ENCODE results near the gene RPL28.
A peak's percentile ranks its signal among the peaks of the same experiment; 100 is the strongest.

The RPL28 gene

GRCh38 chr19:55385724-55386492, at the start of gene RPL28:
Gene RPL28 (plus strand): TSS chr19:55385932. CDS start chr19:55386358, 426 bp downstream.
- TF ChIP-seq MYC (IDR thresholded peaks at IDR 0.05; ENCODE audit: low read depth, low read length) (peak; percentile 68; the same call in 1 of the 2 replicates), POLR2A (IDR thresholded peaks at IDR 0.05; ENCODE audit: extremely low read depth, insufficient read length) (peak; percentile 97), CTCF (IDR thresholded peaks at IDR 0.05; ENCODE audit: low read depth, low read length) (no peak), MAX (IDR thresholded peaks at IDR 0.05; ENCODE audit: low read depth, low read length) (peak; percentile 38; the same call in 1 of the 2 replicates)
- DNase-seq (ENCODE audit: low read depth) = peak; percentile 95

GRCh38 chr19:55336101-55336500, 49.6 kb upstream of the RPL28 start:
- TF ChIP-seq CTCF (IDR thresholded peaks at IDR 0.05; ENCODE audit: low read depth, low read length) (no peak), POLR2A (IDR thresholded peaks at IDR 0.05; ENCODE audit: extremely low read depth, insufficient read length) (no peak), MYC (IDR thresholded peaks at IDR 0.05; ENCODE audit: low read depth, low read length) (no peak), MAX (IDR thresholded peaks at IDR 0.05; ENCODE audit: low read depth, low read length) (no peak)

More at GRCh38 chr19:55385724-55386492, at the start of gene RPL28:
- H3K4me3 ChIP-seq (ENCODE audit: low read depth, low read length) = peak within 1 kb of the TSS; percentile 95

GRCh38 chr19:55339105-55339888, 46.4 kb upstream of the RPL28 start, which contains the start of gene KMT5C:
Gene KMT5C (plus strand): TSS chr19:55339876. CDS start chr19:55341937, 2,061 bp downstream.
- H3K4me3 ChIP-seq (ENCODE audit: low read depth, low read length) = peak within 1 kb of the TSS; percentile 59
- TF ChIP-seq MAX (IDR thresholded peaks at IDR 0.05; ENCODE audit: low read depth, low read length) (peak; percentile 29; the same call in 1 of the 2 replicates), MYC (IDR thresholded peaks at IDR 0.05; ENCODE audit: low read depth, low read length) (no peak), POLR2A (IDR thresholded peaks at IDR 0.05; ENCODE audit: extremely low read depth, insufficient read length) (no peak), CTCF (IDR thresholded peaks at IDR 0.05; ENCODE audit: low read depth, low read length) (no peak)
- DNase-seq (ENCODE audit: low read depth) = peak; percentile 98

More at GRCh38 chr19:55336101-55336500, 49.6 kb upstream of the RPL28 start:
- no peak overlapping the region for H3K4me3 ChIP-seq (ENCODE audit: low read depth, low read length)
- no peak for DNase-seq (ENCODE audit: low read depth)

GRCh38 chr19:55339889-55340783, 45.6 kb upstream of the RPL28 start:
- no peak for TF ChIP-seq CTCF (IDR thresholded peaks at IDR 0.05; ENCODE audit: low read depth, low read length)
- no peak for TF ChIP-seq MYC (IDR thresholded peaks at IDR 0.05; ENCODE audit: low read depth, low read length)
- TF ChIP-seq POLR2A (IDR thresholded peaks at IDR 0.05; ENCODE audit: extremely low read depth, insufficient read length) = peak; percentile 54
- peak; percentile 31 for DNase-seq (ENCODE audit: low read depth)
- peak overlapping the region; percentile 59 for H3K4me3 ChIP-seq (ENCODE audit: low read depth, low read length)

GRCh38 chr19:55340784-55341147, 45.0 kb upstream of the RPL28 start:
- DNase-seq (ENCODE audit: low read depth) = peak; percentile 16
- peak overlapping the region; percentile 59 for H3K4me3 ChIP-seq (ENCODE audit: low read depth, low read length)
- TF ChIP-seq CTCF (IDR thresholded peaks at IDR 0.05; ENCODE audit: low read depth, low read length) (peak; percentile 0), POLR2A (IDR thresholded peaks at IDR 0.05; ENCODE audit: extremely low read depth, insufficient read length) (no peak)

Data from NB4 (cell line).